ENCODE results near the gene SLC39A5. TPM values are rescaled to one million over a fixed set of nuclear protein-coding genes. Genes with fewer than 3 reads are reported as not detected.

Gene SLC39A5
- total and polyA plus RNA-seq, 2 of the 13 experiments (the other 11 are each of a cell fraction or from before 2014, with no cell fraction given), result 59.7 to 101 TPM

GRCh38 chr12:56231184-56231582 is 1.3 kb downstream of the SLC39A5 start:
- H2AFZ ChIP-seq (ENCODE audit: low read length), result peak overlapping the region; percentile 2
- in situ Hi-C loops (cut with HindIII; ENCODE audit: extremely low pct_ligation_motif_present, low pct_unique_long_range_greater_than_20kb), result no loop called here
- peak overlapping the region; percentile 94 for H3K4me2 ChIP-seq (ENCODE audit: low read depth, low read length)
- H3K79me2 ChIP-seq (ENCODE audit: insufficient read depth, low read length), result peaks cover 24% of the 10 kb centered on the region
- peak overlapping the region; percentile 99 for H3K27ac ChIP-seq (ENCODE audit: extremely low read length, insufficient read depth, low read length)
- peaks cover 34% of the 10 kb centered on the region for H3K4me1 ChIP-seq (ENCODE audit: insufficient read depth, low read length)
- 39% methylated on average over 2 of the region's 11 CpGs for WGBS (ENCODE audit: low lambda C conversion rate)
- TSS peak; percentile 76 for BruUV-seq (replicated peaks)
- POLR2A ChIA-PET, result interaction anchor here (0.6 to 5.8 kb wide), 18 partner anchors 9 to 229 kb away, joined by 3 to 96 read pairs (median 5); partner anchors contain the start of genes ANKRD52, CNPY2, COQ10A and ESYT1
- peak overlapping the region; percentile 87 for H3K9ac ChIP-seq (ENCODE audit: insufficient read depth, low read depth, low read length)
- peak overlapping the region; percentile 62 to 86 (median 78) for H3K4me3 ChIP-seq (replicated peaks in 1 of 3; ENCODE audit: insufficient read depth in 1 of 3, low read depth in 2 of 3, low read length in 3 of 3)
- H3K36me3 ChIP-seq (replicated peaks in 1 of 2; ENCODE audit: control insufficient read depth in 1 of 2, insufficient read depth in 2 of 2, low read length in 2 of 2), result peaks cover 0 to 8% of the 10 kb centered on the region in 2 experiments; a peak in 2 of 5 replicates
- H3K27me3 ChIP-seq (ENCODE audit: control insufficient read depth in 1 of 2, insufficient read depth in 2 of 2, low read length in 2 of 2), result no peaks in the 10 kb centered on the region
- ATAC-seq (peak; percentile 16), FAIRE-seq (no peak), DNase-seq (ENCODE audit: low spot score) (no peak)
- CTCF ChIA-PET (ENCODE audit: low intra/inter-chr PET ratio, low total read pairs), result interaction anchor here (1.4 kb wide), 1 partner anchor 35 kb away, joined by 3 read pairs; the partner anchor contains the start of gene COQ10A
- H3K9me3 ChIP-seq (ENCODE audit: low read length), result no peaks in the 10 kb centered on the region
- H4K20me1 ChIP-seq (ENCODE audit: insufficient read depth, low read length), result no peaks in the 10 kb centered on the region
- intact Hi-C loops (cut with micrococcal nuclease; ENCODE audit: unreplicated experiment), result no loop called here
- no peak for TF ChIP-seq MATR3 (CRISPR knock-in tag; IDR thresholded peaks at IDR 0.05)
- TF ChIP-seq EZH2 (conservative IDR thresholded peaks at IDR 0.05; ENCODE audit: low read depth, low read length), result no peak
- TF ChIP-seq ZNF710 (CRISPR knock-in tag; IDR thresholded peaks at IDR 0.05; ENCODE audit: borderline replicate concordance), result no peak
- TF ChIP-seq TRAFD1 (CRISPR knock-in tag; IDR thresholded peaks at IDR 0.05; ENCODE audit: borderline replicate concordance), result no peak
- no peak for TF ChIP-seq ZNF740 (CRISPR knock-in tag; IDR thresholded peaks at IDR 0.05)
- no peak for TF ChIP-seq HDAC2 (CRISPR knock-in tag; IDR thresholded peaks at IDR 0.05)
- TF ChIP-seq ZFP82 (CRISPR knock-in tag; IDR thresholded peaks at IDR 0.05; ENCODE audit: borderline replicate concordance), result no peak
- no peak for TF ChIP-seq ONECUT2 (CRISPR knock-in tag; IDR thresholded peaks at IDR 0.05)
- TF ChIP-seq FOXA1 (IDR thresholded peaks at IDR 0.05), result no peak
- no peak for TF ChIP-seq FOXA1 (CRISPR knock-in tag; IDR thresholded peaks at IDR 0.05)
- 0 out of 2 replicates have a peak, but pooled peaks have one; percentile 14 for TF ChIP-seq ERF (CRISPR knock-in tag; IDR thresholded peaks at IDR 0.05)
- TF ChIP-seq ZNF704 (CRISPR knock-in tag; IDR thresholded peaks at IDR 0.05; ENCODE audit: borderline replicate concordance), result no peak
- no peak for TF ChIP-seq HNF1B (CRISPR knock-in tag; IDR thresholded peaks at IDR 0.05)
- no peak for TF ChIP-seq ZNF83 (CRISPR knock-in tag; IDR thresholded peaks at IDR 0.05; ENCODE audit: borderline replicate concordance)
- no peak for TF ChIP-seq ETV6 (CRISPR knock-in tag; conservative IDR thresholded peaks at IDR 0.05)
- TF ChIP-seq ZNF337 (CRISPR knock-in tag; IDR thresholded peaks at IDR 0.05; ENCODE audit: borderline replicate concordance, low read depth), result no peak
- TF ChIP-seq DDIT3 (CRISPR knock-in tag; IDR thresholded peaks at IDR 0.05), result no peak

Data from HepG2 (cell line).